IMR-90 (cell line): Measurements from ENCODE around the gene HVCN1.

Source experiments
- CHD1 ChIP-seq: IDR thresholded peaks from 2 replicates; pipeline ENCODE4 v1.6.1; 2012; ENCODE audit warnings: low read depth, low read length, improper control_type of control experiment
- FOS ChIP-seq: fragments of 150-350 bp; IDR thresholded peaks from 2 replicates; pipeline ENCODE4 v1.6.1; 2016; ENCODE audit warnings: low read depth, low read length
- MAZ ChIP-seq: IDR thresholded peaks from 2 replicates; pipeline ENCODE4 v1.6.1; 2012; ENCODE audit warnings: low read depth, mild to moderate bottlenecking, low read length, improper control_type of control experiment, moderate library complexity, borderline replicate concordance
- MXI1 ChIP-seq: IDR thresholded peaks from 2 replicates; pipeline ENCODE4 v1.6.1; 2012; ENCODE audit warnings: low read depth, mild to moderate bottlenecking, low read length, moderate library complexity, borderline replicate concordance
- POLR2A ChIP-seq: IDR thresholded peaks from 2 replicates; pipeline ENCODE4 v1.6.1; 2012; ENCODE audit warnings: mild to moderate bottlenecking, low read depth, low read length
- RAD21 ChIP-seq: IDR thresholded peaks from 2 replicates; pipeline ENCODE4 v1.6.1; 2012; ENCODE audit warnings: low read length, improper control_type of control experiment
- RCOR1 ChIP-seq: IDR thresholded peaks from 2 replicates; pipeline ENCODE4 v1.6.1; 2012; ENCODE audit warnings: mild to moderate bottlenecking, low read length, improper control_type of control experiment; ENCODE audit not compliant: insufficient replicate concordance
- RFX5 ChIP-seq: IDR thresholded peaks from 2 replicates; pipeline ENCODE4 v1.8.0; 2012; ENCODE audit warnings: low read depth, mild to moderate bottlenecking, low read length, moderate library complexity
- SMC3 ChIP-seq: fragments of 150-350 bp; IDR thresholded peaks from 2 replicates; pipeline ENCODE4 v1.6.1; 2016; ENCODE audit warnings: low read depth, mild to moderate bottlenecking, antibody characterized with exemption, low read length, moderate library complexity
- TF ChIP-seq, protein P1 (sequence below): conservative IDR thresholded peaks from 2 replicates; pipeline ENCODE4 v1.5.1; 2012; ENCODE audit warnings: mild to moderate bottlenecking, low read depth, low read length, improper control_type of control experiment
- TF ChIP-seq, protein P2 (sequence below): fragments of 150-350 bp; IDR thresholded peaks from 2 replicates; pipeline ENCODE4 v1.6.1; 2016; ENCODE audit warnings: low read depth, mild to moderate bottlenecking, low read length, moderate library complexity, borderline replicate concordance

DNA sequence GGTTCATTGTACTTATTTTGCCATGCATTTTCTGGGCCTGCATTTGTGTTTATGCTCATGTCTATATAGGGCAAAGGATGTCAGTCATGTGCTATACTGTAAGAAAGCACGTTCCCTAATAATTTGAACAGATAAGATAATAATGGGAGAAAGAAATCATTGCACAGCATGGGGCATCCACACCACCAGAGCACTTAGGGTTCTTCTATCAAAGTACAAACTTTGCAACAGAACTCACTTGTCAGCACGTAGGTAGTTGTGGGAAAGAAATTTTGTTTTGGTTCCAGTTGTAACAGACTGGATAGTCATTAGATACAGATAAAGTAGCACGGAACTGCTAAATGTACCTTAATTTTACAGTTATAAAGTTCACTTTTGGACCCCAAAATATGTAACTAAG lies 43.7 kb upstream of the HVCN1 start:
- TF ChIP-seq, protein P1, sequence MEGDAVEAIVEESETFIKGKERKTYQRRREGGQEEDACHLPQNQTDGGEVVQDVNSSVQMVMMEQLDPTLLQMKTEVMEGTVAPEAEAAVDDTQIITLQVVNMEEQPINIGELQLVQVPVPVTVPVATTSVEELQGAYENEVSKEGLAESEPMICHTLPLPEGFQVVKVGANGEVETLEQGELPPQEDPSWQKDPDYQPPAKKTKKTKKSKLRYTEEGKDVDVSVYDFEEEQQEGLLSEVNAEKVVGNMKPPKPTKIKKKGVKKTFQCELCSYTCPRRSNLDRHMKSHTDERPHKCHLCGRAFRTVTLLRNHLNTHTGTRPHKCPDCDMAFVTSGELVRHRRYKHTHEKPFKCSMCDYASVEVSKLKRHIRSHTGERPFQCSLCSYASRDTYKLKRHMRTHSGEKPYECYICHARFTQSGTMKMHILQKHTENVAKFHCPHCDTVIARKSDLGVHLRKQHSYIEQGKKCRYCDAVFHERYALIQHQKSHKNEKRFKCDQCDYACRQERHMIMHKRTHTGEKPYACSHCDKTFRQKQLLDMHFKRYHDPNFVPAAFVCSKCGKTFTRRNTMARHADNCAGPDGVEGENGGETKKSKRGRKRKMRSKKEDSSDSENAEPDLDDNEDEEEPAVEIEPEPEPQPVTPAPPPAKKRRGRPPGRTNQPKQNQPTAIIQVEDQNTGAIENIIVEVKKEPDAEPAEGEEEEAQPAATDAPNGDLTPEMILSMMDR, result no peak
- TF ChIP-seq FOS (no peak), POLR2A (no peak), MXI1 (no peak), MAZ (no peak), RFX5 (no peak), CHD1 (no peak), SMC3 (no peak), RAD21 (no peak), RCOR1 (no peak)
- TF ChIP-seq, protein P2, sequence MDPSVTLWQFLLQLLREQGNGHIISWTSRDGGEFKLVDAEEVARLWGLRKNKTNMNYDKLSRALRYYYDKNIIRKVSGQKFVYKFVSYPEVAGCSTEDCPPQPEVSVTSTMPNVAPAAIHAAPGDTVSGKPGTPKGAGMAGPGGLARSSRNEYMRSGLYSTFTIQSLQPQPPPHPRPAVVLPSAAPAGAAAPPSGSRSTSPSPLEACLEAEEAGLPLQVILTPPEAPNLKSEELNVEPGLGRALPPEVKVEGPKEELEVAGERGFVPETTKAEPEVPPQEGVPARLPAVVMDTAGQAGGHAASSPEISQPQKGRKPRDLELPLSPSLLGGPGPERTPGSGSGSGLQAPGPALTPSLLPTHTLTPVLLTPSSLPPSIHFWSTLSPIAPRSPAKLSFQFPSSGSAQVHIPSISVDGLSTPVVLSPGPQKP, result no peak
